GM19025 (cell line): Measurements from ENCODE around the gene TBC1D10A.

Source experiments
- ATAC-seq: cut with Tn5 transposase; IDR thresholded peaks from one replicate; pipeline ENCODE4 v1.9.1; 2021; ENCODE audit warnings: mild to moderate bottlenecking, low read depth, moderate library complexity; ENCODE audit not compliant: unreplicated experiment

TBC1D10A gene, protein sequence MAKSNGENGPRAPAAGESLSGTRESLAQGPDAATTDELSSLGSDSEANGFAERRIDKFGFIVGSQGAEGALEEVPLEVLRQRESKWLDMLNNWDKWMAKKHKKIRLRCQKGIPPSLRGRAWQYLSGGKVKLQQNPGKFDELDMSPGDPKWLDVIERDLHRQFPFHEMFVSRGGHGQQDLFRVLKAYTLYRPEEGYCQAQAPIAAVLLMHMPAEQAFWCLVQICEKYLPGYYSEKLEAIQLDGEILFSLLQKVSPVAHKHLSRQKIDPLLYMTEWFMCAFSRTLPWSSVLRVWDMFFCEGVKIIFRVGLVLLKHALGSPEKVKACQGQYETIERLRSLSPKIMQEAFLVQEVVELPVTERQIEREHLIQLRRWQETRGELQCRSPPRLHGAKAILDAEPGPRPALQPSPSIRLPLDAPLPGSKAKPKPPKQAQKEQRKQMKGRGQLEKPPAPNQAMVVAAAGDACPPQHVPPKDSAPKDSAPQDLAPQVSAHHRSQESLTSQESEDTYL

GRCh38 chr22:30326706-30327362 lies at the start of gene TBC1D10A:
Gene TBC1D10A (minus strand): TSS chr22:30326941. CDS start chr22:30326881, 60 bp downstream.
- ATAC-seq: peak; percentile 89

GRCh38 chr22:30375312-30375849 lies 48.6 kb upstream of the TBC1D10A start:
- ATAC-seq: no peak

- no peak for ATAC-seq
These were observed 46.9 kb upstream of the TBC1D10A start for GRCh38 chr22:30373331-30374325.

DNA sequence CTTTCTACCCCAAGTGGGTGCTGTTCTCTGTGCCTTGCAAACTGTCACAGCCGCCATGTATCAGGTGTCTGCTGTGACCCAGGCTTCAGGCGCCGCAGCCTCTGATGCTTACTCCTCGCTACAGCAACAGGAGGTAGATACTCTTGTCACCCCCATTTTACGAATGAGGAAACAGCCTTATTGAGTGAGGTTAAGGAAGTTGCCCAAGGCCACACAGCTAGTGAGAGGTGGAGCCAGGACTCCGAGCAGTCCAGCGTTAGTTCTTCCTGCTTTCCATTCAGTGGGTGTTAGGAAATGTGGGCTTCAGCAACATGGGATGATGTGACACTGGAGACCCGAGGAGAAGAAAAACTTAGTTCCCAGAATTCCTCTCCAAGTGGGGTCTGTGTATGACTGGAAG lies 46.2 kb upstream of the TBC1D10A start:
- ATAC-seq: no peak

DNA sequence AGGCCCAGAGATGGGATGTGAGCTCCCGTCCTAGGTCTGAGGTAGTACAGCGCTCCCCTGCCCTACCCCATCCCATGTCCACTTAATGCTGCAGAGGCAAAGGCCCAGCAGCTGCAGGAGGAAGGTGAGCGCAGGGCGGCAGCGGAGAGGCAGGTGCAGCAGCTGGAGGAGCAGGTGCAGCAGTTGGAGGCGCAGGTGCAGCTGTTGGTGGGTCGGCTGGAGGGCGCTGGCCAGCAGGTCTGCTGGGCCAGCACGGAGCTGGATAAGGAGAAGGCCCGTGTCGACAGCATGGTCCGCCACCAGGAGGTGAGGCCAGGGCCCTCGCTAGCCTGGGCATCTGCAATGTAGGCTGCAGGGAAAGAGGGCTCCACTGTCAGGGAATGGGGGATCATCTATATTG lies 45.2 kb upstream of the TBC1D10A start:
- no peak for ATAC-seq

DNA sequence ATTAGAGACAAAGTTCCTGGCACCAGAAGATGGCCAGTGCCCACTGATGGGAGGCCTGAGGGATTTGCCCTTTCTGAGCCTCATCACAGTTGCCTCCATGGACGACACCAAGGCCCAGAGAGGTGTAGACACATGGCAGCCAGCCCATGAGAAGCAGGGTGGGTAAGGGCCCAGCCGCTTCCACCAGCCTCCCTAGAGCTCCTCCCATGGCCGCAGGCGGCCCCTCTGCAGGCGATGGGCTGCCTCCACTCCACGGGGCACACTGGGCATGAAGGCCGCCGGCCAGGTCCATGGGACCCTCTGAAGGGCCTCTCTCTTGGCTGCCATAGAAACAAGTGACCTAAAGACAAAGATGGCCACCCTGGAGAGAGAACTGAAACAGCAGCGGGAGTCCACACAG lies 44.6 kb upstream of the TBC1D10A start:
- ATAC-seq: no peak

DNA sequence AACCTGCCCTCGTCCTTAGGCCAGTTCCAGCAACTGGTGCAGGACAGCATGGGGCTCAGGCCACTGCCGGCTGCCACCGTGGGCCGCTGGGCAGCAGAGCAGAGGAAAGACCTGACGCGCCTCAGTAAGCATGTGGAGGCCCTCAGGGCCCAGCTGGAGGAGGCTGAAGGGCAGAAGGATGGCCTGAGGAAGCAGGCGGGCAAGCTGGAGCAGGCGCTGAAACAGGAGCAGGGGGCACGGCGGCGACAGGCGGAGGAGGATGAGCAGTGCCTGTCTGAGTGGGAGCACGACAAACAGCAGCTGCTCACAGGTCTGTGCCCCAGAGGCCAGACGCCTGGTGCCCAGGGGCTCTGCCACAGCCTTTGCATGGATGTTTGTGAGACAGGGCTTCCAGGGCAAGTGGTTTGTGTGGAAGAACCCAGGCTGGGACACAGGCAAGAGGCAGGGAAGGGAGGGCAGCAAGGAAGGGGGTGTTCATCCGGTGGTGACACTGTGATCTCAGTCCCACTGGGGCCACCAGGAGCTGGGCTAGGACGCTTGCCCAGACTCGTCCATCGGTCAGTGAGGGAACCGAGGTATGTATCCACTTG lies 44.0 kb upstream of the TBC1D10A start:
- no peak for ATAC-seq

DNA sequence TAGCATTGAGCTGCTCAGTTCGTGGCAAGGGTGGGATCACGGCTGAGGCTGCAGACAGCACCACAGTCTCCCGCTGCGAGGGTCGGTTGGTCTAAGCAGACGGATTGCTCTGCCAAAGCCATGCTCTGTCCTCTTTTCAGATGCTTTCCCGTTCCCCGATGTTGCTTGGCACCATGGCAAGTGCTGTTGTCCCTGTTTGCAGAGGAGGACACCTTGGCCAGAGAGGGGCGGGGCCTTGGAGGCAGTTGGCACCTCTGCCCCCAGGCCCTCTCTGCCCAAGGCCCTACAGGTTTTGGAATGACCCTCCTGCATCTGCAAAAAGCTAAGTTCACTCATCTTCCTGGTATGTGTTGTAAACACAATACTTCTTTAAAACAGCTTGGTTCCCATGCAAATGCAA lies 41.7 kb upstream of the TBC1D10A start:
- no peak for ATAC-seq

GRCh38 chr22:30365891-30366290 lies 39.1 kb upstream of the TBC1D10A start:
- ATAC-seq: no peak

- ATAC-seq: no peak
These were observed 36.0 kb upstream of the TBC1D10A start for GRCh38 chr22:30362651-30363281.

- ATAC-seq: no peak
These were observed 35.3 kb upstream of the TBC1D10A start for GRCh38 chr22:30361916-30362650.

GRCh38 chr22:30358541-30358940 lies 31.8 kb upstream of the TBC1D10A start:
- ATAC-seq: no peak

DNA sequence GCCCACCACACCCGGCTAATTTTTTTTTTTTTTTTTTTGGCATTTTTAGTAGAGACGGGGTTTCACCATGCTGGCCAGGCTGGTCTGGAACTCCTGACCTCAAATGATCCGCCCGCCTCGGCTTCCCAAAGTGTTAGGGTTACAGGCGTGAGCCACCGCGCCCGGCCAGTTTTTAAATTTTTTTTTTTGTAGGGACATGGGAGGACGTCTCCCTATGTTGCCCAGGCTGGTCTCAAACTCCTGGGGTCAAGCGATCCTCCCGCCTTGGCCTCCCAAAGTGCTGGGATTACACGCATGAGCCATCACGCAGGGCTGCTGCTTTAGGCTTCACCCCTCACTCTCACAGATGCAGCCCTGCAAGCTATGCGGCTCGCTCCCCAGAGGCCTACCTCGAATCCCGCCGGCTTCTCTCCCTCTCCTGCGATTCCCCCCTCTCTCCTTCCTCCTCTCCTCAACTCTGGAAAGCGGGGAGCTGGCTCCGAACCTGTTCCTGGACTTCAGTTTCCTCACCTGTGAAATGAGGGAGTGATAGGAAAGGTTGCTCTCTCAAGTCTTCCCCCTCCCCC lies 31.0 kb upstream of the TBC1D10A start:
- ATAC-seq: no peak

- ATAC-seq: no peak
These were observed 30.5 kb upstream of the TBC1D10A start for GRCh38 chr22:30357236-30357570.

DNA sequence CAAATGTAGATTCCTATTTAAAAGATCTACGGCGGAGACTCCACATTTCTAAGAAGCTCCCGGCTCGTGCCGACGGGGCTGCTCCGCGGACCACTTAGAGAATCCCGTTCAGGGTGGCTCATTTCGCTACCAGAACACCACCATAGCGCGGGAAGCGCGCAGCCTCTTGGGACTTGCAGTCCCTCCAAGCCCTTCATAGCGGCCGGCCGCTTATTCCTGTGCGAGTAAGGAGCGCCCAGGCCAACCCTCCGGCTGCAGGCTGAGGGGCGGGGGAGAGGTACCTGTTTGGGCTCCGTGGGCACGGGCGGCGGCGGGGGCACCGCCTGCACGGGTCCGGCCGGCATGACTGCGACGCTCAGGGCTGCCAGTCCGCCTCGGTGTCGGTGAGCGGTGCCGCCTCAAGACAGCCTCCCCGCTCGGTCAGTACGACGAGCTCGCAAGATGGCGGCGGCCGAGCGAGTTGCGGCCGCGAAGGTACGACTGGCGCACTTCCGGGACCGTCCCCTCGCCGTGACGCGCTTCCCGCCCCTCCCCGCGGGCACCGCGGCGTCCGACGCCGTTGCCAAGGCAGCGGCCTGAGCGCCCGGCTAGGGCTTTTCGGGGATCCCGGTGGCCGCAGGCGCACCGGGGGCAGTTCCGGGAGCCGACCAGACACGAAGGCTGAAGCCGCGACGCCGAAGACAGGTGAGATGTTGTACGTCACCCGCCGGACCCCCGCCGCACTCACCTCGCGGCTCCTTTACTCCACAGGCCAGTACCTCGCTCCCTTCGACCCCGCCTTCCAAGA lies 29.9 kb upstream of the TBC1D10A start, which contains the start of the genes CCDC157 and SF3A1:
Gene CCDC157, plus strand, starts transcription at position 559 of the 787 bp plus-strand sequence. CDS start 8,994 bp downstream, outside the sequence.
Gene SF3A1, minus strand, starts transcription at position 446 of the 787 bp plus-strand sequence. Its CDS starts 102 bp downstream, at position 344.
- peak; percentile 84 for ATAC-seq

DNA sequence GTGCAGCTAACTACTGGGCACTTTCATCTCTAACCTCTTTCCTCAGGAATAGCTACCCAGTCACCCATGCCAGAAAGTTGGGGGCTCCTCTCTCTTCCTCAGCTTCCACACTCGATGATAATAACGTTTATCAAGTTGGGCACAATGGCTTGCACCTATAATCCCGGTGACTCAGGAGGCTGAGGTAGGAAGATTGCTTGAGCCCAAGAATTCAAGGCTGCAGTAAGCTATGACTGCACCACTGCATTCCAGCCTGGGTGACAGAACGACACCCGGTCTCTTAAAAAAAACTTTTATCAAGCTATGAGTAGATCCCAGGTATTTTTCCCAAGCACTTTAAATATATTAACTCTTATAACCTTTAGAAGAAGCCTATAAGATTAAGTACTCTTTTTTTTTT lies 27.9 kb upstream of the TBC1D10A start:
- no peak for ATAC-seq

DNA sequence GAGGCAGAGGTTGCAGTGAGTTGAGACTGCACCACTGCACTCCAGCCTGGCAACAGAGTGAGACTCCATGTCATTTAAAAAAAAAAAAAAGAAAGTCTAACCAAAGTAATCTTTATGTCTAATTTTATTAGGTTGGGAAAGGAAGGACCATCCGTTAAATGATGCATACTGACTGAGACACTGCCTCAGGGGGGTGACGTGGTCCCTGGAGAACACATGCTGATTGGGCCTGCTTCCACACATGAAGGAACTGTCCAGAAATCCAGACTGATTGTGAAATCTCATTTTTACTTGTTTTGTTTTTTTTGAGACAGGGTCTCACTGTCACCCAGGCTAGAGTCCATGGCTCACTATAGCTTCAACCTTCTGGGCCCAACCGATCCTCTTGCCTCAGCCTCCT lies 24.5 kb upstream of the TBC1D10A start:
- no peak for ATAC-seq

- no peak for ATAC-seq
These were observed 22.1 kb upstream of the TBC1D10A start for GRCh38 chr22:30348809-30349208.
